K562 (cell line): ENCODE data around the gene MLYCD. TPM values are rescaled to one million over a fixed set of nuclear protein-coding genes. Genes with fewer than 3 reads are reported as not detected.

Experiments used
- ADNP ChIP-seq: fragments of 200-800 bp; sonication (Bioruptor generic); IDR thresholded peaks from 2 replicates; pipeline ENCODE4 v1.6.1; 2016; ENCODE audit warnings: missing genetic modification characterization, missing compliant biosample characterization
- CHD4 ChIP-seq: fragments of 200-600 bp; sonication (generic); IDR thresholded peaks from 3 replicates; pipeline ENCODE4 v1.6.1; 2012; ENCODE audit warnings: low read depth, mild to moderate bottlenecking, mixed read lengths, low read length, inconsistent platforms; ENCODE audit not compliant: insufficient read depth, insufficient replicate concordance, poor library complexity, severe bottlenecking
- CHD7 ChIP-seq: fragments of 200-600 bp; sonication (generic); IDR thresholded peaks from one replicate; pipeline ENCODE4 v1.6.1; 2012; ENCODE audit warnings: mild to moderate bottlenecking, low read depth, low read length, inconsistent platforms
- DNMT1 ChIP-seq: fragments of 450-650 bp; IDR thresholded peaks from 2 replicates; pipeline ENCODE4 v1.6.1; 2016; ENCODE audit warnings: antibody characterized with exemption, mild to moderate bottlenecking
- E2F4 ChIP-seq: sonication (generic); formaldehyde crosslinking; IDR thresholded peaks from 2 replicates; pipeline ENCODE4 v1.8.0; 2022; ENCODE audit warnings: mild to moderate bottlenecking, low read depth, missing genetic modification reagents
- KDM1A ChIP-seq, 2 experiments: fragments of 450-650 bp; IDR thresholded peaks; 2 replicates each; pipeline ENCODE4 v1.6.1; 2016; ENCODE audit warnings: mild to moderate bottlenecking in 2 of 2
- MNT ChIP-seq, 2 experiments: fragments of 450-650 bp; conservative IDR thresholded peaks; 2 replicates each; pipeline ENCODE4 v1.6.1; 2017; ENCODE audit warnings: mild to moderate bottlenecking in 2 of 2, moderate library complexity in 2 of 2
- MTF1 ChIP-seq: fragments of 250-450 bp; sonication (Bioruptor Pico); IDR thresholded peaks from 2 replicates; pipeline ENCODE4 v1.9.0; 2021; ENCODE audit warnings: moderate library complexity, mild to moderate bottlenecking, inconsistent platforms, borderline replicate concordance
- PHF20 ChIP-seq: fragments of 450-650 bp; IDR thresholded peaks from 2 replicates; pipeline ENCODE4 v1.6.1; 2018; ENCODE audit not compliant: partially characterized antibody
- POLR2AphosphoS2 ChIP-seq: IDR thresholded peaks from 2 replicates; pipeline ENCODE4 v1.6.1; 2012; ENCODE audit warnings: low read length, improper control_type of control experiment
- RBM39 ChIP-seq: fragments of 200-400 bp; formaldehyde crosslinking; optimal IDR thresholded peaks from 2 replicates; pipeline ENCODE3; 2018; ENCODE audit warnings: low read depth, low read length
- SMAD1 ChIP-seq: fragments of 150-350 bp; IDR thresholded peaks from 2 replicates; pipeline ENCODE4 v1.6.1; 2014; ENCODE audit warnings: low read length, low read depth; ENCODE audit not compliant: partially characterized antibody
- SMARCC2 ChIP-seq: fragments of 450-650 bp; IDR thresholded peaks from 2 replicates; pipeline ENCODE4 v1.6.1; 2017; ENCODE audit warnings: antibody characterized with exemption, moderate library complexity, mild to moderate bottlenecking, low read depth
- SMARCE1 ChIP-seq: fragments of 450-650 bp; IDR thresholded peaks from 2 replicates; pipeline ENCODE4 v1.7.1; 2016; ENCODE audit warnings: mild to moderate bottlenecking
- ZNF197 ChIP-seq: fragments of 200-800 bp; sonication (Bioruptor generic); IDR thresholded peaks from 2 replicates; pipeline ENCODE4 v1.6.1; 2016; ENCODE audit warnings: low read depth, missing genetic modification characterization, missing compliant biosample characterization
- polyA plus RNA-seq, 8 experiments: library from polyadenylated mRNA; depleted of rRNA in 4 of 8; stranded (reverse) in 5 of 8; unstranded in 3 of 8; fragments of >200 nt; fragmentation: Nextera tagmentation in 2 of 8; fragmentation: Illumina TruSeq in 1 of 8; extraction: Ambion mirVana in 2 of 8; extraction: Trizol in 1 of 8; gene quantifications; 2 replicates each; pipeline versions ENCODE4 v1.2.1 to v1.2.3, GENCODE V29; 2011 to 2014; ENCODE audit warnings: inconsistent platforms in 1 of 8, missing spikeins in 1 of 8
- total RNA-seq, 7 experiments: library from RNA; depleted of rRNA in 6 of 7; stranded (reverse); fragments of >200 nt in 6 of 7; fragmentation: Illumina TruSeq in 2 of 7; extraction: Trizol in 2 of 7; gene quantifications; 2 replicates each; pipeline versions ENCODE4 v1.2.1 to v1.2.3, GENCODE V29; 2011 to 2021; ENCODE audit warnings: low replicate concordance in 1 of 7

Gene MLYCD
- total and polyA plus RNA-seq, 9 of the 15 experiments (the other 6 are each of a cell fraction or from before 2014, with no cell fraction given): 0.15 to 2.0 (median 1.0) TPM

- TF ChIP-seq CHD7 (no peak), RBM39 (no peak), E2F4 (CRISPR knock-in tag) (no peak), DNMT1 (no peak), PHF20 (peak; percentile 82), POLR2AphosphoS2 (no peak), ZNF197 (no peak), SMAD1 (peak; percentile 1), MNT (conservative IDR thresholded peaks at IDR 0.05) (no peak), SMARCC2 (no peak), SMARCE1 (no peak), MTF1 (CRISPR knock-in tag) (no peak), ADNP (tag) (peak; percentile 86), KDM1A (IDR thresholded peaks at IDR 0.05) (peak; percentile 85 to 94; a peak in 3 of 4 replicates), CHD4 (peak; percentile 84)
These were observed 53.6 kb downstream of the MLYCD start (continued) for GRCh38 chr16:83952587-83952939.
